Right kidney (tissue), 1 donor: Measurements from ENCODE around the gene OLFML2A.
"Not testable (repeated sequence)": the region's sequence is repeated elsewhere in the genome, so short reads cannot be mapped to it uniquely, and the experiment has no call there.

Experiments
- DNase-seq: peaks from one replicate; pipeline ENCODE4 v3.0.0-alpha.2; 2016

Gene OLFML2A

GRCh38 chr9:124759327-124759726, 17.6 kb upstream of the OLFML2A start:
- DNase-seq = no peak

GRCh38 chr9:124760719-124761118, 16.2 kb upstream of the OLFML2A start:
- DNase-seq = no peak

DNA sequence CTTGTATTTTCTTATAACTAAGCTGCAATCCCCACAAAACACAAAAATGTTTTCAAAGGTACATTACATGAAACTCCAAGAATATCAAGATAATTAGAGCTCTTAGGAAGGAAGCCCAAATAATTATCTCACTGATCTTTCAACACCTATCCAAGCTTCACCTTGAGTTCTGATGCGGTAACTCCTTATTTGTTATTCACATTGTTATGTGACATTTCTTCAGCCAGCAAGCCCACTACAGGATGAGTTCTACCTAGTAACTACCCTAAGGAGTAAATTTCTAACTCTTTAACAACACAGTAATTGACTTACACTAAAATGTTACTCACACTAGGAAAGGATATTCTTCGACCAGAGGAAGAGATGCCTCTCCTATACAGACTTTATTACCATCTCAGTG, 15.7 kb upstream of the OLFML2A start:
- DNase-seq = no peak

- DNase-seq = no peak
Observed at GRCh38 chr9:124761710-124762109, 15.2 kb upstream of the OLFML2A start.

GRCh38 chr9:124762633-124763032, 14.3 kb upstream of the OLFML2A start:
- DNase-seq = no peak

GRCh38 chr9:124764774-124765438, 12.0 kb upstream of the OLFML2A start:
- no peak for DNase-seq

DNA sequence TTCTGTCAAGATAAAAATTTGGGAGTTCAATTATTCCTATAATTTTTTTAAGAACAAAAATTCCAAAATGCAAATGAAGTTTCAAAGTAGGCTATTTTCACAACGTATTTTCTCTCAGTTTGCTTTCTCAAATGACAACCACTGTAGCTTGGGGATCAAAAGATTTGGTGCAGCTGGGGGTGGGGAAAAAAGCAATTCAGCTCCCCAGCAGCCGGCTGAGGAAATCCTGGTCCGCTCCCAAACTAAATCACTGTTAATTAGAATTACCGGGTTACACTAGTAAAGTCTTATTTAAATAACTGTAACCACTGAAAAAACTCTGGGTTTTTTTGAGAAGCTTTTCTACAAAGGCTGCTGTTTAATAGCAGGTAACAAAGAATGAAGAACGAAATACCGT, 11.5 kb upstream of the OLFML2A start:
- DNase-seq = no peak

GRCh38 chr9:124766326-124766725, 10.6 kb upstream of the OLFML2A start:
- no peak for DNase-seq

GRCh38 chr9:124766815-124767554, 9.9 kb upstream of the OLFML2A start:
- DNase-seq = no peak

- no peak for DNase-seq
Observed at GRCh38 chr9:124767821-124768220, 9.1 kb upstream of the OLFML2A start.

- no peak for DNase-seq
Observed at GRCh38 chr9:124768334-124768733, 8.6 kb upstream of the OLFML2A start.

GRCh38 chr9:124768750-124769548, 8.0 kb upstream of the OLFML2A start:
- DNase-seq = peak; percentile 58

- peak; percentile 80 for DNase-seq
Observed at GRCh38 chr9:124769549-124770358, 7.2 kb upstream of the OLFML2A start.

- no peak for DNase-seq
Observed at GRCh38 chr9:124770359-124771020, 6.4 kb upstream of the OLFML2A start.

GRCh38 chr9:124771021-124771866, 5.7 kb upstream of the OLFML2A start, which contains the start of gene NR6A1:
TSS of gene NR6A1 (minus strand) at chr9:124771311.
- peak; percentile 99 for DNase-seq

DNA sequence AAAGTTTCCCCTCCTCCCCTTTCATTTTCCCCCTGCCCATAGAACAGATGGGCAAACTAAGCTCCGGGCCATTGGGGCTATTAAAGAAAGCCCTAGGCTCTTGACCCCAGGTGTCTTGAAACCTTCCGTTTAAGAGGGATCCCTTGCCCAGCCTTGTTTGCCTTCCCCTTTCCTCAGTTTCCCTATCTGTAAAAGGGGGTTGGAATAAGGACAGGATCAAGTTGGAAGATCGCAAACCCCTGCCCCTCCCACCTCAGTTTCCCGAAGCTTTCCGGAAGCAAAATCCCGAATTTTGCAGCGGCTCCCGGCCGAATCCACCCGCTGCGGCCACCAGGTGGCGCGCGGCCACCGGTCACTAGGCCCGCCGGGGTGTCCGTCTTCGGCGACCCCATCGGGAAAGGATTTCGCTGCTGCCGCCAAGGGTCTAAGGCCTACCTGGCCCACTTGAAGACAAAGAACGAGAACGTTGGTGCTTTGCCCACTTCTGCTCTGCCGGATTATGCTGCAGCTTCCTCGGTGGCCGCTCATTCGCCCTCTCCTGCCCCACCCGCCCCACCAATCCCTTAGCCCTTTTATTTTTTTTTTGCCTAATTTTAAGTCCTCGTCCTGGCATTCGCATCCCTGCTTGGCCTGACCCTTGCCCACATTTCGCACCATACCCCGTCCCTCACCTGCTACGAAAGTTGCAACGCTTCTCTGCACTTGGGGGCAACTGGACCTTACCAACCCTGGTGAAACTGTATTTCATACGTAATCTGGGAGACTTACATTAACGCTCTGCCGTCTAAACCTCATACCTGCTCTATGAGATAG, 4.9 kb upstream of the OLFML2A start:
- DNase-seq = peak; percentile 81

DNA sequence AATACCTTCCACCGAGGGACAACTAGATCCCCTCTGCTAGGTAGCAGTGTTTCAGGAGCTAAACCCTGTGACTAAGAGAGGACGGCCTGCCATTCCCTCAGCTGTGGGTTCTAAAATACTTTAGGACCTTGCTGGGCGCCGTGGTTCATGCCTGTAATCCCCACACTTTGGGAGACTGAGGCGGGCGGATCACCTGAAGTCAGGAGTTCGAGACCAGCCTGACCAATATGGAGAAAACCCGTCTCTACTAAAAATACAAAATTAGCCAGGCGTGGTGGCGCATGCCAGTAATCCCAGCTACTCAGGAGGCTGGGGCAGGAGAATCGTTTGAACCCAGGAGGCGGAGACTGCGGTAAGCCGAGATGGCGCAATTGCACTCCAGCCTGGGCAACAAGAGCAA, 4.1 kb upstream of the OLFML2A start:
- DNase-seq = not testable (repeated sequence)

GRCh38 chr9:124773473-124774128, 3.3 kb upstream of the OLFML2A start:
- no peak for DNase-seq
